Neutrophil (primary cell): ENCODE data around the gene PKHD1.

Experiments used
- H3K27ac ChIP-seq: fragments of 200-600 bp; sonication (generic); 2 replicates; pipeline ENCODE4 v1.5.1; 2016; ENCODE audit warnings: mild to moderate bottlenecking, moderate library complexity
- H3K27me3 ChIP-seq: fragments of 200-600 bp; sonication (generic); 2 replicates; pipeline ENCODE4 v1.6.0; 2016; ENCODE audit warnings: mild to moderate bottlenecking
- H3K36me3 ChIP-seq: fragments of 200-600 bp; sonication (generic); 2 replicates; pipeline ENCODE4 v1.5.1; 2017
- H3K4me1 ChIP-seq, 2 experiments: fragments of 200-600 bp in 1 of 2; sonication (generic) in 1 of 2; 1 replicate in 1 of 2; 2 replicates in 1 of 2; pipeline versions ENCODE4 v1.5.1 to v1.6.1; 2013 to 2016; ENCODE audit warnings: low read depth in 1 of 2, low read length in 1 of 2, mild to moderate bottlenecking in 1 of 2, moderate library complexity in 1 of 2; ENCODE audit not compliant: control insufficient read depth in 1 of 2, insufficient read depth in 1 of 2
- H3K4me3 ChIP-seq, 2 experiments: fragments of 200-600 bp in 1 of 2; sonication (generic) in 1 of 2; 1 replicate in 1 of 2; 2 replicates in 1 of 2; pipeline ENCODE4 v1.5.1; 2013 to 2016; ENCODE audit warnings: low read depth in 1 of 2, low read length in 1 of 2, mild to moderate bottlenecking in 1 of 2, moderate library complexity in 1 of 2
- H3K9me3 ChIP-seq: fragments of 200-600 bp; sonication (generic); 2 replicates; pipeline ENCODE4 v1.5.1; 2016
- CTCF ChIP-seq: fragments of 200-600 bp; sonication (generic); IDR thresholded peaks from 2 replicates; pipeline ENCODE4 v1.5.1; 2016; ENCODE audit warnings: antibody characterized with exemption

The PKHD1 gene

GRCh38 chr6:52053038-52053695 lies 34.2 kb downstream of the PKHD1 start:
- H3K9me3 ChIP-seq: no peaks in the 10 kb centered on the region
- H3K36me3 ChIP-seq: no peaks in the 10 kb centered on the region
- no peaks in the 10 kb centered on the region for H3K4me1 ChIP-seq
- H3K27ac ChIP-seq: no peak overlapping the region
- TF ChIP-seq CTCF: no peak
- no peak overlapping the region for H3K4me3 ChIP-seq
- H3K27me3 ChIP-seq: no peaks in the 10 kb centered on the region

GRCh38 chr6:52050051-52050405 lies 37.4 kb downstream of the PKHD1 start:
- Histone ChIP-seq H3K27me3 (no peaks in the 10 kb centered on the region), H3K36me3 (no peaks in the 10 kb centered on the region), H3K4me3 (no peak overlapping the region), H3K27ac (no peak overlapping the region), H3K9me3 (no peaks in the 10 kb centered on the region), H3K4me1 (no peaks in the 10 kb centered on the region)
- TF ChIP-seq CTCF: no peak

GRCh38 chr6:52049252-52050050 lies 38.0 kb downstream of the PKHD1 start:
- no peak overlapping the region for H3K4me3 ChIP-seq
- no peak for TF ChIP-seq CTCF
- H3K9me3 ChIP-seq: no peaks in the 10 kb centered on the region
- no peaks in the 10 kb centered on the region for H3K36me3 ChIP-seq
- no peaks in the 10 kb centered on the region for H3K27me3 ChIP-seq
- no peaks in the 10 kb centered on the region for H3K4me1 ChIP-seq
- H3K27ac ChIP-seq: no peak overlapping the region

- Histone ChIP-seq H3K27ac (no peak overlapping the region), H3K27me3 (no peaks in the 10 kb centered on the region), H3K9me3 (no peaks in the 10 kb centered on the region), H3K4me3 (no peak overlapping the region), H3K4me1 (no peaks in the 10 kb centered on the region), H3K36me3 (no peaks in the 10 kb centered on the region)
- no peak for TF ChIP-seq CTCF
These were observed 41.0 kb downstream of the PKHD1 start for GRCh38 chr6:52046456-52046855.

- TF ChIP-seq CTCF: no peak
- Histone ChIP-seq H3K27me3 (no peaks in the 10 kb centered on the region), H3K4me3 (no peak overlapping the region), H3K27ac (no peak overlapping the region), H3K36me3 (no peaks in the 10 kb centered on the region), H3K9me3 (no peaks in the 10 kb centered on the region), H3K4me1 (no peaks in the 10 kb centered on the region)
These were observed 41.9 kb downstream of the PKHD1 start for GRCh38 chr6:52045481-52045880.
